GM18499 (cell line): Measurements from ENCODE around the gene FBXO30.

Source experiments
- ATAC-seq: cut with Tn5 transposase; IDR thresholded peaks from one replicate; pipeline ENCODE4 v1.9.1; 2021; ENCODE audit warnings: moderate number of reproducible peaks; ENCODE audit not compliant: insufficient read depth, unreplicated experiment

The FBXO30 gene

GRCh38 chr6:145758113-145758512 is 56.5 kb downstream of the FBXO30 start:
- ATAC-seq: no peak

GRCh38 chr6:145756170-145756662 is 58.4 kb downstream of the FBXO30 start:
- ATAC-seq: no peak

- ATAC-seq: no peak
Observed at GRCh38 chr6:145755682-145756081, 58.9 kb downstream of the FBXO30 start.

- ATAC-seq: no peak
Observed at GRCh38 chr6:145752638-145753037, 62.0 kb downstream of the FBXO30 start.

GRCh38 chr6:145749632-145750031 is 65.0 kb downstream of the FBXO30 start:
- peak; percentile 87 for ATAC-seq

GRCh38 chr6:145745861-145746260 is 68.7 kb downstream of the FBXO30 start:
- no peak for ATAC-seq

- ATAC-seq: no peak
Observed at GRCh38 chr6:145744619-145745018, 70.0 kb downstream of the FBXO30 start.
